H54 (cell line): Measurements from ENCODE around the gene JAKMIP1.

ENCODE experiments used
- DNase-seq: peaks from one replicate; pipeline ENCODE4 v3.0.0; 2011; ENCODE audit warnings: low spot score, mixed read lengths; ENCODE audit not compliant: insufficient read length
- FAIRE-seq: peaks from 3 replicates; lab custom pipeline; 2011; peaks lifted over from hg19 to GRCh38; lab: Jason Lieb, UNC
- POLR2A ChIP-seq: IDR thresholded peaks from 2 replicates; pipeline ENCODE4 v1.6.1; 2011; ENCODE audit warnings: low read depth, mild to moderate bottlenecking, low read length

The JAKMIP1 gene

GRCh38 chr4:5991405-5991804 is 208.9 kb downstream of the JAKMIP1 start:
- DNase-seq (no peak), FAIRE-seq (no peak)
- TF ChIP-seq POLR2A: no peak

DNA sequence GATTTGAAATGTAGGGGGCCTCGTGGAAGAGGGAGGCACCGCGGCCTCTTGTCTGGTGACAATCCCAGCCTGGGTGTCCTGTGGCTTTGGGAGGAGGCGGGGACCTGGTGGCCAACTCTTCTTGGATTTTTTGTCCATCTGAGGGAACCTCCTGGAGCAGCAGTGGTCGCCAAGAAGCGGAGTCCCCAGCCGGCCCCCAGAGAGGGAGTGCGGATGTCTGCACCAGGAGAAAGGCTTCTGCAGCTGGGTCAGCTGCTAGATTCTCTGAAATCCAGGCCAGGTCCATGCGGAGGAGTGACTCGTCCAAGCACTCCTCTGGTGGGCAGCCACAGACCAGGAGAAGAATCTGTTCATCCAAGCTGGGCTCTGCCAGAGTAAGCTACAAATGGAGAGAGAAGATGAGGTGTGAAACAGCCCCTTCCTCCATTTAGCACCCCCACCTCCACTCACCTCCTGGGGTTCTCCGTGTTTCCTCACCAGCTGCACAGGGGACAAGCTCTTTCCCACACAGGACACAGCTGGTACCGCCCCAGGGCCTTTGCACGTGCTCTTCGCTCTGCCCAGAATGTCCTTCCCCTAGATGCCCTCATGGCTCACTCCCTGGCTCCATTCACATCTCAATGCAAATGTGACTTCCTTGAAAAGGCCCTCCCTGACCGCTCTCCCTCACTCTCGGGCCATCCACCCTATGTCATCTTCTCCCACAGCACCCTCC is 209.7 kb downstream of the JAKMIP1 start:
- no peak for TF ChIP-seq POLR2A
- no peak for FAIRE-seq
- DNase-seq: no peak

DNA sequence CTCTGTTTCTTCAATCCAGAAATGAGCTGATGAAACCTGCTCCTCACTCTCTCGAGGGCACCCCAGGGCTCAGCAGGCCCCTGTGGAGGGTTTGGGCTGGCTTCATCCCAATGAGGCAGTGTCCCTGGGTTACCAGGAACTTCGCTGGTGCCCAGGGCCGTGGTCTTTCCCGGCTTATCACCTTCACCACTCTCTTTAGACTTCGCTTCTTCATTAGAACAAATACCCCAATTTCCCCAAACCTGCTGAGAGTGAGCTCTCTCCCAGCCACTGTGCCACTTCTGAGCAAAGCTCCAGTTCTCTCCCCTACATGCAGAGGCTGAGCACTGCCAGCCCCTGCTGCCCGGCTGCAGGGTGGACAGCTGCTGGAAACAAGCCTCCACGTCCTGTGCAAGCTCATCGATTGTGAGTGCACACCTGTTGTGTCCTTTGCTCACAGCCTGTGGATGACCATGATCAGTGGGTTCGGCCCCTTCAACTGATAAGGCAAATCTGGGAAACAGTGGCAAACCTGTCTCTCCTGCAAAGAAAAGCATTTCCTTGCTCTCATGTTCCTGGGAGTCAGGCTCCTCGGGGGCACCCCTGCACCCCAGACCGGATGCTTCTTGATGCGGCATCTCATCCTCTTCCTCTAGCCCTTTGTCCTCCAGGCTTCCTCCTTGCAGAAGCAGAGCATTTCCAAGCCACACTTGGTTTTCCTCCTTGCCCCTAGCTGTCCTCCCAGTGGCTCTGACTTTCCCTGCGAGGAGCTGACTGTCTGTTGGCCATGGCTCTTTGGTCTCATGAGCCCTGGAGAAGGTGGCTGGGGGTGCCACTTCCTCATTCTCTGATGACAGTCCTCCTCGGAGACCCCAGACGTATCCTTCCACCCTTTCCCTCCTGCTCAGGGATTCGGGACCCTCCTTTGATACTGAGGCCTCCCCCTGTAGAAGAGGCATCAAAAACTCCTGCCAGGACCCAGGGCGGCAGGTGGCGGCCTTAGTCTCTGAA is 210.8 kb downstream of the JAKMIP1 start:
- DNase-seq: no peak
- no peak for FAIRE-seq
- no peak for TF ChIP-seq POLR2A

DNA sequence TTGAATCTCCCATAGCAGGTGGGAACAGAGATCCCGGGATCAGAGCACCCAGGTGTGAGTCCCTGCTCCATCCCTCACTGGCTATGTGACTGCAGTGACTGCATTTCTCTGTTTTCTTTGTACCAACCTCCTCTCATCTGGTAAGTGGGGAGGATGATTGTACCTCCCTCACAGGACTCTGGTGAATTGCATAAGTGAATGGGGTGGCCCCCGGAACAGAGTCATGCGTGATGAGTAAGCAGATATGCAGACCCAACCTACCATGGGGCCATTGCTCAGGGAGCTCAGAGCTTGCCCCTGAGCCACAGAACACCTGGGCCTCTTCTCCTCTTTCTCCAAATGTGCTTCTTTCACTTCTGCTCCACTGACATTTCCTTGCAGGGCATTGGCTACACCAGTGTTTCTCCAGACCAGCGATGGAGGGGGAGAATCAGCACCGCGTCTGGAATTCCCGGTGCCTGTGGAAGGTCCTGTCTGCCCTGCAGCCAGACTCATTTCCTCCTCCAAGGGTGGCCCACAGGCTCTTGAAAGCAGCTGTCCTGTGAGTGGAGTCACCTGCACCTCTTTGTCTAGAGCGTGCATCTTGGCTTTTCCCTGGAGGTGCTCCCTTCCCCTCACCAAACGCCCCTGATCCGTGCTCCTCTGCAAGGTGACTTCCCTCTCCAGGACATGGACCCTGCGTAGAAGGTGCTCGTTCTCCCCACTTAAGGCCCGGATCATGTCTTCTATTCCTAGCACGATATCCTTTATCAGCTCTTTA is 212.1 kb downstream of the JAKMIP1 start:
- no peak for FAIRE-seq
- no peak for TF ChIP-seq POLR2A
- DNase-seq: no peak

GRCh38 chr4:5984843-5985242 is 215.5 kb downstream of the JAKMIP1 start:
- no peak for TF ChIP-seq POLR2A
- DNase-seq (no peak), FAIRE-seq (no peak)

DNA sequence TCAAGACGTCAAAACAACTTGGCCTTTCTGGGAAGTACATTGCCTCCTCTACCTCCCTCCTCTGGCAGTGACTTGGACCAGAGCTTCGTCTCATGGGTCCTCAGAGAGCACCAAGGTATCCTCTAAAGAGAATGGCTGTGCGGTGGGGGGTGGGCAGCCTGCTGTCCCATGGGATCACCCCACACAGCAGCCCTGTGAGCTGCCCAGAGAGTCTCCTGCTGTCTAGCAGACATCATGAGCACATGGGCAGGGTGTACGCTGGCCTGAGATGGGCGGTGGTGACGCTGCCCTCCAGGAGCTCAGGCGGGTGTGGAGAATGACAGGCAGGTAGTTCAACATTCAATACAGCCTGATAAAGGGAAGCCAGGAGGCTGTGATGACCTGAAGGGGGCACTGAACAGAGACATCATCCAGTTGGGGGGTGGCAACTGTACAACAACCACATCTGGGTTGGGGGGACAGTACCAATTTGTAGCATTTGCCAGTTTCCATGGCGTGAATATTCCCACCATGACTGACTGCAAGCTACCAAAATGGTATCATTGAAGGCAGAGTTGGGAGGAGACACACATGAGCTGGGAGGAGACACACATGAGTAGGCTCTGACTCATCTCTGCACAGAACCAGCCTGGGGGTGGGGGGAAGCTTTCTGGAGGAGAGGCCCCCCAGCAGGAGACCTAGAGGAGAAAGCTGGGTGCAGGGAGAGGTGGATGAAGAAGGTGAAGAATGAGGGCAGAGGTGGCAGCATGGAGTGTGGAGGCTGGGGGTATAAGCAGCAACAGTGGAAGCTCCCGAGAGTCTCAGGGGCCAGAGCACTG is 218.0 kb downstream of the JAKMIP1 start:
- FAIRE-seq (no peak), DNase-seq (no peak)
- TF ChIP-seq POLR2A: no peak

GRCh38 chr4:5980436-5981155 is 219.8 kb downstream of the JAKMIP1 start:
- FAIRE-seq: no peak

DNA sequence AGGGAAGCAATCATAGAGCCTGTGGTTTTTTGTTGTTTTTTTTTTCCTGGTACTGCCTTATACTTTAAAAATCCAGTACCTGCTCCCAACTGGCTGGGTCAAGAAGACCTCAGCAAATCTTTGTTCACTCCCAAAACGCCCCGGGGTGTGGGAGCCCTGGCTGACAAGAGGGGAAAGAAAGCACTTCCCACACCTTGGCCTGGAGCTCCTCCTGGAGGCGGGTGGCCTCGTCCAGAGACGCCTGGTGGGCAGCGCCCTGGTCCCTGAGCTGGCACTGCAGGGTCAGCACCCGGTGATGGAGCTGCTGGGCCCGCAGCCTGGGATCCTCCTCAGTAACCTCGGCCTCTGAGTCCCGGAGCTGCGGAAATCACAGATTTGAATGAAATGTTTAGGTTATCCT is 220.4 kb downstream of the JAKMIP1 start:
- DNase-seq: no peak
- FAIRE-seq: no peak
- no peak for TF ChIP-seq POLR2A

More at GRCh38 chr4:5980436-5981155, 219.8 kb downstream of the JAKMIP1 start:
- no peak for TF ChIP-seq POLR2A
- DNase-seq: no peak

GRCh38 chr4:5976921-5977320 is 223.4 kb downstream of the JAKMIP1 start:
- DNase-seq: no peak
- FAIRE-seq: no peak
- TF ChIP-seq POLR2A: no peak

- TF ChIP-seq POLR2A: no peak
- DNase-seq (no peak), FAIRE-seq (no peak)
Measured at GRCh38 chr4:5976431-5976830, 223.9 kb downstream of the JAKMIP1 start.
